GM23338 (cell line): ENCODE results near the gene NF1.

Experiments
- CTCF ChIP-seq, 2 experiments: fragments of 200-600 bp in 1 of 2; sonication (generic) in 1 of 2; conservative IDR thresholded peaks; 2 replicates each; pipeline versions ENCODE4 v1.5.1 to v1.6.1; 2016 to 2017; ENCODE audit warnings: antibody characterized with exemption in 2 of 2, low read depth in 2 of 2, mild to moderate bottlenecking in 2 of 2, moderate library complexity in 1 of 2
- EZH2 ChIP-seq: fragments of 200-600 bp; sonication (generic); IDR thresholded peaks from one replicate; pipeline ENCODE4 v1.8.0; 2017; ENCODE audit warnings: antibody characterized with exemption, mild to moderate bottlenecking, low read depth; ENCODE audit not compliant: unreplicated experiment
- EZH2phosphoT487 ChIP-seq: fragments of 200-600 bp; sonication (generic); IDR thresholded peaks from one replicate; pipeline ENCODE4 v1.8.1; 2018; ENCODE audit warnings: antibody characterized with exemption; ENCODE audit not compliant: unreplicated experiment

- TF ChIP-seq CTCF (conservative IDR thresholded peaks at IDR 0.05; ENCODE audit: low read depth in 2 of 2) (no peak), EZH2phosphoT487 (no peak), EZH2 (no peak)
Observed at GRCh38 chr17:31418773-31419350, 324.1 kb downstream of the NF1 start.
